ENCODE data around the gene TACR2.

TACR2 gene

DNA sequence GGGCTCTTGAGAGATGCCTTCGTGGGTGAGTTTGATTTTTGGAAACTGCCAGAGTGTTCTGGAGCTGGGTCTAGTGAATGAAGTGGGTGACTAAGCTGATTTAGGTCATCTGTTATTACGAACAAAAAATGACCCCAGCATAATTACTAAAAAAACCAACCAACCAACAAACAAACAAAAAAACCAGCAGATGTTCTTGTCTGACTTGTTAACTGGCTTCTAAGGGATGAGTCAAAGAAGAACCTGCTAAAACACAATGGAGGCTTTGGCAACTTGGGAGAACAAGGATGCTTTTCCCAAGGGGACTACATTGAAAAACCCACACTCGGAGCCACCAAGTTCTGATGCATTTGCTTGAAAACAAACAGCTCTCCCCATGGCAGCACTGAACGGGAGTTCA, 11.5 kb downstream of the TACR2 start:
- DNase-seq (ENCODE audit: low read depth in 1 of 2, low spot score in 1 of 2): no peak

DNA sequence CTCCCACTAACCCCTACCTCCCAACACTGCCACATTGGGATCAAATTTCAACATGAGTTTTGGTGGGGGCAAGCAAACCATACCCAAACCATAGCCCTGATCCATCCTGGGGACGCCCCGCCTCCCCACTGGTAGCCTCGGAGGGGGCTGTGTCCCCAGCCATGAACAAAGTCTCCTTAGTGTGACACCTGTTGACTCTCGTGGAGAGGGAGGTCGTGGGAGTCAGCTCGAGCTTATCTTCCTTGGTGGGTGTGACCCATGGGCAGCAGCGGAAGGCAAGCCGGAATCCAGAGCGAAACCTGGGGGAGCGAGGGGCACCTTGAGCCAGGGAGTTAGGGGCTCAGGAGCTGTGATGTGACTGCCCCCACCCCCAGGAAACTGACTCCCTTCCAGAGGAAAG, 11.9 kb downstream of the TACR2 start:
- DNase-seq (ENCODE audit: low read depth in 1 of 2, low spot score in 1 of 2): no peak

DNA sequence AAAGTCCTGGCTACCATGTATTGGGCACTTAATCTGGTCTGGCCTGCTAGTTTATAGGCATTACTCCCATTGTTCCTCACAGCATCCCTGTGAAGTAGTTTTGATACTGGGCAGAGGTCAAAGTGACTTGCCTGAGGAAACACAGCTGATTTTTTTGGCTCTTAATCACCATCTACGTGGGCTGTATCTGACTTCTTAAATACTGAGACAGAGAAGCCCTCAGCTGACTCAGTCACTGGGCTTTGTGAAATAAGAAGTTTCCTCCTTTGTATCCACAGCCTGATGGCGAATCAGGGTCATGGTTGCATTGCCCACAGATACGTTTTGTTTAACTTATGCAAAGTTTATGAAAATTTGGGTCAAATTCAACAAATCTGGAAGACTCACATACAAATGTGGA, 13.2 kb downstream of the TACR2 start:
- no peak for DNase-seq (ENCODE audit: low read depth in 1 of 2, low spot score in 1 of 2)

DNA sequence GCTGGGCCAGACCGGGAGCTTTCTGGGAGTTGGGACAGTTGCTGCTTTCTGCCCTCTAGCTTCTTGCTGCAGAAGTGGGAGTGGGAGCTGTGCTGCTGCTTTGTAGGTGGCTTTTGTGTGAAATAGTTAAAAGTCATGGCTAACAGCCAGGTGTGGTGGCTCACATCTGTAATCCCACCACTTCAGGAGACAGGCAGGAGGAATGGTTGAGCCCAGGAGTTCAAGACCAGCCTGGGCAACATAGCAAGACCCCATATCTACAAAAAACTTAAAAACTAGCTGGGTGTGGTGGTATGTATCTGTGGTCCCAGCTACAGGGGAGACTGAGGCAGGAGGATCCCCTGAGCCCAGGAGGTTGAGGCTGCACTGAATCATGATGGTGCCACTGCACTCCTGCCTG, 13.7 kb downstream of the TACR2 start:
- no peak for DNase-seq (ENCODE audit: low read depth in 1 of 2, low spot score in 1 of 2)

DNA sequence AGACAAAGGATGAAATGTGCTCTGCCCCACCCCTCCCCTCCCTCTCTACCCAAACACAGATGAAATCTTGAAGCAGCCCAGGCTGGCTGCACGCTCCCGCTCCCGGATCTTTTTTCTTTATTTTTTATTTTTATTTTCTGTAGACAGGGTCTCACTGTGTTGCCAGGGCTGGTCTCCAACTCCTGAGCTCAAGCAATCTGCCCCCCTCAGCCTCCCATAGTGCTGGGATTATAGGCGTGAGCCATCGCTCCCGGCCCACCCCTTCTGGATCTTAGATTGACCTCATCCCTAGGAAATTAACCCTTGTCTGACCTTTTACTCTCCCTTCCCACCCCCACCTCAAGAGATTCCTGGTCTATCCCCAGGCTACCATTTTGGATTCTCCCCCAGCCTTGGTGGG, 14.3 kb downstream of the TACR2 start:
- DNase-seq (ENCODE audit: low read depth in 1 of 2, low spot score in 1 of 2): no peak

DNA sequence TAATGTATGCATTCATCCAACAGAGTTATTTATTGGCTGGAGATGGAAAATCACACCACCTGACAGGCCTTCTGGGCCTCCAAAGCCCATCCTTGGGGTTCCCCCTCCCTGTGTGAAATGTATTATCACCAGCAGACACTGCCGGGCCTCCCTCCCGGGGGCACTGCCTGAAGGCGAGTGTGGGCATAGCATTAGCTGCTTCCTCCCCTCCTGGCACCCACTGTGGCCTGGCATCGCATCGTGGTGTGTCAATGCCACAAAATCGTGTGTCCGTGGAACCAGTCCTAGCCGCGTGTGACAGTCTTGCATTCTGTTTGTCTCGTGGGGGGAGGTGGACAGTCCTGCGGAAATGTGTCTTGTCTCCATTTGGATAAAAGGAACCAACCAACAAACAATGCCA, 15.3 kb downstream of the TACR2 start:
- DNase-seq (ENCODE audit: low read depth in 1 of 2, low spot score in 1 of 2): no peak

DNA sequence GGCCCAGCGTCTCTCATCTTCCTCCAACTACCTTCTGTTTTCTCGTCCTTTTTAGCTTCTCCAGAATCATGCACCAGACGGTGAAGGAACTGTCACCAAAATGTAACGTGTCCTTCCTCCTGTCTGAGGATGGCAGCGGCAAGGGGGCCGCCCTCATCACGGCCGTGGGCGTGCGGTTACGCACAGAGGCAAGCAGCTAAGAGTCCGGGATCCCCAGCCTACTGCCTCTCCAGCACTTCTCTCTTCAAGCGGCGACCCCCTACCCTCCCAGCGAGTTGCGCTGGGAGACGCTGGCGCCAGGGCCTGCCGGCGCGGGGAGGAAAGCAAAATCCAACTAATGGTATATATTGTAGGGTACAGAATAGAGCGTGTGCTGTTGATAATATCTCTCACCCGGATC, 15.8 kb downstream of the TACR2 start:
- DNase-seq (ENCODE audit: low read depth in 1 of 2, low spot score in 1 of 2): no peak

DNA sequence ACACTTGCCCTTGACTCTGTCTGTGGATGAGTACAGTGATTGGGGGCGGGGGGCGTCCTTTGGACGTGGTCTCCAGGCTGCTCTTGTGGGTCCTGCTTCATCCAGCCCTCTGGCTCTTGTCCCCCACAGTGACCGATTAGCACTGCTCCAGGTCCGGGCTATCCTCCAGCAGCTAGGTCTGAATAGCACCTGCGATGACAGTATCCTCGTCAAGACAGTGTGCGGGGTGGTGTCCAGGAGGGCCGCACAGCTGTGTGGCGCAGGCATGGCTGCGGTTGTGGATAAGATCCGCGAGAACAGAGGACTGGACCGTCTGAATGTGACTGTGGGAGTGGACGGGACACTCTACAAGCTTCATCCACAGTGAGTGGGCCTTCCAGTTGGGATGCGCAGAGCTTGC, 18.3 kb downstream of the TACR2 start:
- no peak for DNase-seq (ENCODE audit: low read depth in 1 of 2, low spot score in 1 of 2)

DNA sequence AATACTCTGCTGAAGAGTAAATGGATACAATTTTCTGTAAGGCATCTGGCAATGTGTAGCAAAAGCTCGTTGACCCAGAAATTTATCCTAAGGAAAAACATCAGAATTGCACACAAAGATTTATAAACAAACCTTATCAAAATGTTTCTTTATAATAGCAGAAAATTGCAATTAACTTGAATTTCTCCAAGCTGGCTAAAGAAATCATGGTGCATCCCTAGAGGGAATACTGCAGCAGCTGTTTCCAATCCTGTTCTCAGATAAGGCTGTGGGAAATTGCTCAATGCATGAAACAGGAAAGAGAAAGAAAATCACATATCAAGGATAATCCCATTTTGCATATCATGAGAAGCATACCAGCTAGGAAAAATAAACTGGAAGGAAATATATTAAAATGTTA, 18.7 kb downstream of the TACR2 start:
- no peak for DNase-seq (ENCODE audit: low read depth in 1 of 2, low spot score in 1 of 2)

DNA sequence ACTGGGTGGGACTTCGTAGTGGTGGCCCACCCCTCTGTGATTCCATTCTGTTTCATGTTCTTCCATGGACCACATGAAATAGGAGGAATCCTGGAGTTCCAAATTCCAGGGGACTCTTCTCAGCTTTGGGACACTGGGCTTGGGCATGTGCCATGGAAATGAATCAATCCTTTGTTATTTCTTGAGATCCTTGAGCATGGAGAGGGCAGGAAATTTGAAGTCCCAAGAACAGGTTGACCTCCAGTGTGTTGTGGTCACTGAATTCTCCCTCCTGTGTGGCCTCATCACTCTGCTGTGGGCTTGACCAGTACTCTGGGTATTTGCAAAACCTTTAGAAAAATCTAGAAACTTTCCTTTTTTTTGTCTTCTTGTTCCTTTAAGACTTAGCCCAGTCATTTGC, 22.7 kb downstream of the TACR2 start:
- DNase-seq (ENCODE audit: low read depth in 1 of 2, low spot score in 1 of 2): no peak

DNA sequence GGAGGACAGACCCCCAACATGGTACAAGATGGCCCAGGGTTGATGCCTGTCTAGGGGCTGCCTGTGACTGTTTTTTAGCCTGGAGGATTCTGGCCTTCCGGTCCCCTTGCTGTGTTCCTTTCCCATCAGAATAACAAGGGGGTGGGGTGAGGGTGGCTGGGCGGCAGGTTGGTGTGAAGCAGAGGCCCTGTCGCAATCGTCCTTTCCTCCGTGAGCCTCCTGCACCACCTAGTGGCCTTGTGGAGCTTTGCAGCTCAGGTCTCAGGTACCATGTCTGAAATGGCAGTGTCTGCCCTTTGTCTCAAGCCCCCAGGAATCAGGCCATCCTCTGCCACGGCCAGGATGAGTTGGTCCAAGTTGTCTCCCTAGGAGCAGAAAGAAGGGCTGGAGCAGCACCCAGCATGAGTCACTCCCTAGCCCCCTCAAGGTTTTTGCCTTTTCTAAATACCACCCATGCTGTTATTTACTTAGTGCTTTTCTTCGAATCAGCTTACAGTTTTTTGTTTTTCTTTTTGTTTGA, 24.2 kb downstream of the TACR2 start:
- peak; percentile 61 to 63 for DNase-seq (ENCODE audit: low read depth in 1 of 2, low spot score in 1 of 2)

DNA sequence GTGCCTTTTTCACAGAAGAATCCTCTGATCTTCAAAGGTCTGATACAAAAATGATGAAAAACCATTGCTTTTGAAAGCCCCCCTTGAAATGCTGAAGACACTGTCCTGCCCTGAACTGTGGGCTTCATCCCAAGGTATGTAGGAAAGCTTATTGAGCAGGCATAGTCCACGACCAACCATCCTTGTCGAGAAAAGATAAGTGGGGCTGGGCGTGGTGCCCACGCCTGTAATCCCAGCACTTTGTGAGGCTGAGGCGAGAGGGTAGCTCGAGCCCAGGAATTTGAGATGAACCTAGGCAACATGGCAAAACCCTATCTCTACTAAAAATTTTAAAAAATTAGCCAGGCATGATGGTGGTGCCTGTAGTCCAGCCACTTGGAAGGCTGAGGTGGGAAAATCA, 25.6 kb downstream of the TACR2 start:
- no peak for DNase-seq (ENCODE audit: low read depth in 1 of 2, low spot score in 1 of 2)

DNA sequence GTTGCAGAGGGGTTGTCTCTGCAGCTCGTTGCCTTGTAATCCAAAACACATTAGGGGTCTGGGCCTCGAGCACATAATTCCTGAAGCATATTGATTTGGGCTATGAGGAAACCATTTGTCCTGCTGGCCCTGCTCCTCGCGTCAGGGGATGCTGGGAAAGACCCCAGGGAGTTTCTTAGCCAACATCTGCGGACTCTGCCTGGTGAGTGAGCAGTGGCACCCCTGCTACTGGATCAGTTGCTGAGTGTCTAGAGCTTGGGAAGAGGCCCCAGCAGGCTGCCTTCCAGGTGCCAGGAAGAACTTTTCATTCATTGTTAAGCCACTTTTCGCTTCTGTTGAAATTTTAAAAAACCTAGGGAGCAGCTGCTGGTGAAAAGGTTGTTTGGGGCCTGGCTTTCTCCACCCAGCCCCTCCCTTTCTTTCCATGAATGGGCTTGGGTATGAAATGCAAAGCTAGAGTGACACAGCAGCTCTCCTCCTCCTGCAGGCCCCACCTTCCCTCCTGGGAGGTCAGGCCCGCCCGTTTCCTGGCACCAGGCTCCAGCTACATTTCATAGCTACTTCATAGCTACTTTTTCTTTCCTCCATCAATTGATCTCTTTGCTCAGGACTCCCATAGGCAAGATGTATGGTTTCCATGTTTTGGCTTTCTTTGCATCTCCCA, 26.8 kb downstream of the TACR2 start:
- DNase-seq (ENCODE audit: low read depth in 1 of 2, low spot score in 1 of 2): no peak

DNA sequence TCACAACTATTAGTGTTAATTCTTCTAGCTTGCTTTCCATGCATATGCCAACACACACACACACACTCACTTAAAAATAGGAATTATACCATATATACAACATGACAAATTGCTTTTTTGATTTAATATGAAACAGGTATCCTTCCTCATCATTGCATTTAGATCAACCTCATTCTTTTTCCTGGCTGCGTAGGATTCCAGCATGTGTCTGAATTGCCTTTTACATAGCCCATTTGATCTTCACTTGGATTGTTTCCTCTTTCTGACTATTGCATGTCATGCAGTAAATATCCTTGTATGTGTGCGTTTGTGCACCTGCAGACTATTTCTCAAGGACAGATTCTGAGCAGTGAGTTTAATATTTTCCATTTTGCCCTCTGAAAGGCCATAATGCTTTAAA, 28.2 kb downstream of the TACR2 start:
- no peak for DNase-seq (ENCODE audit: low read depth in 1 of 2, low spot score in 1 of 2)

DNA sequence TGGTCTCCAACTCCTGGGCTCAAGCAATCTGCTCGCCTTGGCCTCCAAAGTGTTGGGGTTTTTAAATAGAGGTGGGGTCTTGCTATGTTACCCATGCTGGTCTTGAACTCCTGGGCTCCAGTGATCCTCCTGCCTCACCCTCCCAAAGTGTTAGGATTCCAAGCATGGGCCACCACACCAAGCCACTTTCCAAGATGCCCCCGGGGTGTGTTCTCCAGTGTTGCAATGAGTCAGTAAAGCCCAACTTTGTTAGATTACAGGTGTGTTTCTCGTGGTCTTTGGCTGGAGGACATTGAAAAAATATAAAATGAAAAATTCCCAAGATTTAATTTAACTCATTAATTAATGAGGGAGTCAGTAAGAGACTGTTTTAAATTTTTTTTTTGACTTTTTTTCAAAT, 29.2 kb downstream of the TACR2 start:
- DNase-seq (ENCODE audit: low read depth in 1 of 2, low spot score in 1 of 2): no peak

DNA sequence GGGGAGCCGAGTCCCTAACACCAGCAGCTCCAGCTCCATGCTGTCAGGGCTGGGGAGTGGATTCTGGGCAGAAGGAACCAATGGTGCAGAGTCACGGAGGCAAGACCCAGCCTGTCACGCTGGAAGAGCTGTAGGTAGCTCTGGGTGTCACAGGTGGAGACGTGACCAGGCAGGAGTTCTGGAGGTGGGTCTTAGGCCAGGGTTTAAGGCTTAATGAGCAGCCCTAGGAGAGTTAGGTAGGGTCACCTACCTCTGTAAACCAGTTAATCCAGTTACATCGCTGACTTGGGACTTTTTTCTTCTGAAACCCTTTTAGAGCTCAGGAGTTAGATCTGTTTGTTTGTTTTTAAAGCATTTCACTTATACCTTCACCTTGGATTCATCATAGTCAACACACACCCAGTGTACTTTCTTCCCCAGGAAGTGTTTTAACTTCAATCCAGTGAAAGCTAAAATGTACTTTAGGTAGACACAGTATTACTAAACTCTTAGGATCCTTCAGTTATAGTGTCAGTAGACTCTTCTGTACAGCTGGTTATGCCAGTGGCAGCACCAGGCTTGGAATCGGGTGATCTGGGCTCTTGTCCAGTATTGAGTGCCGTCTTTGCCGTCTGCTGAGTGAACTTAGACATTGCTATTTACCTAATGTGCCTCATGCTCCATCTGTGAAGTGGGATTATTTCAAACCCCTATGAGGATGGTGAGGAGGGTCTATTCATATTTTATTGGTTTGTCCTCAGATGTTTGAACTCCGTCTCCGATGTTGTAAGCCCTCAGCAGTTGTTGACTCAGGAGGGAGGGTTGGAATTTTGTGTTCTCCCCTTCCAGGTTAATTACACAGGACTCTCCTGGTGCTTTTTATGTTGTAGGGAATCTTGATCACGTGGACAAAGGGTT, 31.0 kb downstream of the TACR2 start:
- no peak for DNase-seq (ENCODE audit: low read depth in 1 of 2, low spot score in 1 of 2)

DNA sequence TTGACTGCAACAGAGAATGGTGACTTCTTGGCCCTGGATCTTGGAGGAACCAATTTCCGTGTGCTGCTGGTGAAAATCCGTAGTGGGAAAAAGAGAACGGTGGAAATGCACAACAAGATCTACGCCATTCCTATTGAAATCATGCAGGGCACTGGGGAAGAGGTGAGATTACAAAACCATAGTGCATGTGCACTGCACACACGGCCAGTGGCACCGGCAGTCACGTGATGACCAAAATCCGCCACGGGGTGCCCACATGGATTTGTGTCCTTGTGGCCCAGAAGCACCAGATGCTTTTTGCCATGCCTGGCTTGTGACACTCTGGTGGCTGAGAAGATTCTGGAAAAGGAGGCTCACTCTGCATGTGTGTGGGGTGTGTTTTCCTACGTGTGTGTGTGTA, 32.4 kb downstream of the TACR2 start:
- DNase-seq (ENCODE audit: low read depth in 1 of 2, low spot score in 1 of 2): no peak

DNA sequence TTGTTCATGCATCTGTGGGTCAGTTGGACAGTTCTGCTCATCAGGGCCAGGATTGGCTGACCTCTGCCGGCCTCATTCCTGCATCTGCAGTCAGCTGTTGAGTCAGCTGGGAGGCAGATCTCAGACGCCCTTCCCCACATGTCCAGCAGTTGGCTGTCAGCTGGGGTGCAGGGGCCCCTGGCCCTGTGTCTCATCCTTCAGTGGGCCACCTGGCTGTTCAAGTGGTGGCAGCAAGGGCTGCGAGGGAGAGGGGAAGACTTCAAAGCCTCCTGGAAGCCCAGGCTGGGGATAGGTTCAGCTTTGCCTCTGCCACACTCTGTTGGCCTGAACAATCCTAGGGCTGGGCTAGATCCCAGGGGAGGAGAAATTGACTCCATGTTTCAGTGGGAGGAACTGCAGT, 33.2 kb downstream of the TACR2 start:
- DNase-seq (ENCODE audit: low read depth in 1 of 2, low spot score in 1 of 2): no peak

DNA sequence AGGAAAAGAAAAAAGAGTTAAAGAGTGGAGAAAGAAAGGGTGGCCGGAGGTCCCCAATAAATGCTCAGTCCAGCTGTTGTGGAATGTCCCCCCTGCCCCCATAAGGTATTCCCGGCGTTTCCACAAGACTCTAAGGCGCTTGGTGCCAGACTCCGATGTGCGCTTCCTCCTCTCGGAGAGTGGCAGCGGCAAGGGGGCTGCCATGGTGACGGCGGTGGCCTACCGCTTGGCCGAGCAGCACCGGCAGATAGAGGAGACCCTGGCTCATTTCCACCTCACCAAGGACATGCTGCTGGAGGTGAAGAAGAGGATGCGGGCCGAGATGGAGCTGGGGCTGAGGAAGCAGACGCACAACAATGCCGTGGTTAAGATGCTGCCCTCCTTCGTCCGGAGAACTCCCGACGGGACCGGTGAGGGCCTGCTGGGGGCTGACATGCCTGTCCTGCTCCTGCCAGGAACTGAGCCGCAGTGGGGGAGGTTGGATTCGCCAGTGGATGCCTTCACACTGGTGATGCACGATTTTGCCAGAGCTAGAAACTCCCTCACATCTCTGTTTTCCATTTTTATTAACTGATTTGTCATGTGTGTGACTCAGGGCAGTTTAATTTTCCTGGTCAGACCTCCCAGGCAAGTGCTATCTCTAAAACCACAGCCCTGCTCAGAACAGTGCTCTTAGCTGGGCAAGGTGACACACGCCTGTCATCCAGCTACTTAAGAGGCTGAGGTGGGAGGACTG, 34.2 kb downstream of the TACR2 start:
- no peak for DNase-seq (ENCODE audit: low read depth in 1 of 2, low spot score in 1 of 2)

DNA sequence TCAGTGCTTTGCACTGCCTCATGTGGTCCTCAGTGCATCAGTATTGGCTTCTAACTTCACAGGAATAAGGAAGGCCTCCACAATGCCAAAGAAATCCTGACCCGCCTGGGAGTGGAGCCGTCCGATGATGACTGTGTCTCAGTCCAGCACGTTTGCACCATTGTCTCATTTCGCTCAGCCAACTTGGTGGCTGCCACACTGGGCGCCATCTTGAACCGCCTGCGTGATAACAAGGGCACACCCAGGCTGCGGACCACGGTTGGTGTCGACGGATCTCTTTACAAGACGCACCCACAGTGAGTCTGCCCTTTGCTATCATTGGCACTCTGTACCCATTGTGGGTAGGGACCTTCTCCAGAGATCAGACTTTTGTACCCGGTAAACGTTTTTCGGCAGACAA, 36.9 kb downstream of the TACR2 start:
- DNase-seq (ENCODE audit: low read depth in 1 of 2, low spot score in 1 of 2): no peak

DNA sequence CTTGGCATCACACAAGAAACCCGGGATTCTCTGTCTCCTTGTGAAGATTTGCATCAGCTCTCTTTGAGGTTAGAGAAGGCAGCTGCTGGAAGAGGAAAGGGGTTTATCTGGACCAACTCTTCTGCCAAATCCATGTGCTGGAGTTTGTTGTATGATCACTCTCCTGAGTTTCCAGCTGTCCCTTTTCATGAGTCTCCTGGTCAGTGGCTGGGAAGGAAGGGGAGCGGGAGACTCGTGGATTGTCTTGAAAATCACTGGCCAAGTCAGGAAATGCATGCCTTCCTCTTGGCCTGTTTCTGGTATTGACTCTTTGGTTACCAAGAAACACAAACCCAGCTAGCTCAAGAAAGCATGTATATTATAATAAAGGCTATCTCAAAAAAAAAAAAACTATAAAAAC, 38.8 kb downstream of the TACR2 start:
- no peak for DNase-seq (ENCODE audit: low read depth in 1 of 2, low spot score in 1 of 2)

DNA sequence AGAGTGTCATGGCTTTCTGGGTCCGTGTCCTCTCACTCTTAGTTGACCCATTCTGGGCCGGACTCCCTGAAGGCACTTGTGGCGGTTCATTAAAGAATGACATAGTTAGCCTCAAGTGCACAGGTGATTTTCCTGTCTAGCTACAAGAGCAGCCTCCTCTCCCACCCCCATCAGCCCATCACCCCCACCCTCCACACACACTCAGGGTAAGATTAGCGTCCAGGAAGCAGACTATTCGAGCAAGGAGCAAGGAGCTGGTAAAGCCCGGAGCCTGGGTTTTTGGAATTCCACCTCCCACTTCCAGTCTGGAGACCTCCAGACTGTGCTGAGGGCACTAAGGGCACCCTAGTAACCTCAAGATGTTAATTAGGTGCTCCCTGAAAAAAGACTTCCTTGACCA, 39.5 kb downstream of the TACR2 start:
- no peak for DNase-seq (ENCODE audit: low read depth in 1 of 2, low spot score in 1 of 2)
